Activated CD8-positive, alpha-beta memory T cell treated with anti-CD3 and anti-CD28 coated beads for 48 hours (primary cell): Measurements from ENCODE around the gene SLC13A3.

Experiments used
- DNase-seq, 3 experiments: peaks; one replicate each; pipeline ENCODE4 v3.0.0-alpha.2; 2020; ENCODE audit warnings: low read depth in 2 of 3, low spot score in 2 of 3

The SLC13A3 gene

DNA sequence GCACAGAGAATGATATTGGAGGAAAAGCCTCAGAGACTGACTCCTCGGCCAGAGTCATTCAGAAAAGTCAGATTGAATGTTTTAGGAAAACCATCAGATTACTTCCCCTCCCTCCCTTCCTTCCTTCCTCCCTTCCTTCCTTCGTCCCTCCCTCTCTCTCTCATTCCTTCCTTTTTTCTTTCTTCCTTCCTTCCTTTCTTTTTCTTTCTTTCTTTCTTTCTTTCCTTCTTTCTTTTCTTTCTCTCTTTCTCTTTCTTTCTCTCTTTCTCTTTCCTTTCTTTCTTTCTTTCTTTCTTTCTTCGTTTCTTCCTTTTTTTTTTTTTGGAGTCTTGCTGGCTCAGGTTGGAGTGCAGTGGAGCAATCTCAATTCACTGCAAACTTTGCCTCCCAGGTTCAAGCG, 108.2 kb downstream of the SLC13A3 start:
- DNase-seq: no peak

DNA sequence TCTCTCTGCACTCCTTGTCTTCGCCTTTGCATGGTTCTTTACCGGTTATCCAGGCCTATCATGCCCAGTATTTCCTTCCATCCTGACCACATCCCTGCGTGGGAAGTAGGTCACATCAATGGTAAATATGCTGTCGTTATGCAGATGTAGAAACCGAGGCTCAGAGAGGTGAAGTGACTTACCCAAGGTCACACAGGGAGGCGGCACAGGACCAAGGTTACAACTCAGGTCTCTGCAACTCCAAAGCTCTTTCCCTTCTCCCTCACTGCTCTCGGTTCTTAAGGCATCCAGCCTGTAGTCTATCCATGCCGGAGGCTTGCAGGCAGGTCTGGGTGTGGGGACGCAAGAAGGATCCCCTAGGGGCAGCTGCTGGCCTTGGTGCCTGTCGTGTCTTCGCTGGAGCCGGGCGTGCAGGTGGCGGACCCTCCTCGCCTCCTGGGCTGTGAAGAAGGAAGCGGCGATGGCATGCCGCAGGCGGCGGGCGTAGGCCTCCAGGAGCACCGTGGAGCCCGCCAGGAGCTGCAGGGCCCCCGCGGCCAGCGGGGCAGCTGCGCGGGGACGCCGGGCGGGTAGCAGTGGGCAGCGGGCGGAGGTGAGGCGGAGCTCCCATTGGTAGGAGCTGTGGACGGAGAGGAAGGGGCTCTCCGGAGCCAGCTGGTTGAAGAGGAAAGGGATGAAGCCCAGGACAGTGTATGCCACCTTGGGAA, 109.9 kb downstream of the SLC13A3 start:
- no peak for DNase-seq

DNA sequence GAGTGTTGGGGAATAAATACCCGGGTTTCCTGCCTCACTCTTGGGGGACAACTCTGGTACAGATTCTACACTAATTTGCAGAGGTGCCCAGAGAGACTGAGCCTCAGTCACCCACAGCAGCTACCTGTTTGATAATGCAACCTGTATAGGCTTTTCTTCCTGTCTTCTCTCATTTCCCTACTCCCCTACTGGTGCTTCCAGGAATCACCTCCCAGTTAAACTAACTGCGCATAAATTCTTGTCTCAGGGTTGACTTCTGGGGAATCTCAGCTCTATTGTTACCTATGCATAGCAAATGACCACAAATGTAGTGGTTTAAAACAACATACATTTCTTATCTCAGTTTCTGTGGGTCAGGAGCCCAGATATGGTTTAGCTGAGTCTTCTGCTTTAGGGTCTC, 112.1 kb downstream of the SLC13A3 start:
- no peak for DNase-seq

DNA sequence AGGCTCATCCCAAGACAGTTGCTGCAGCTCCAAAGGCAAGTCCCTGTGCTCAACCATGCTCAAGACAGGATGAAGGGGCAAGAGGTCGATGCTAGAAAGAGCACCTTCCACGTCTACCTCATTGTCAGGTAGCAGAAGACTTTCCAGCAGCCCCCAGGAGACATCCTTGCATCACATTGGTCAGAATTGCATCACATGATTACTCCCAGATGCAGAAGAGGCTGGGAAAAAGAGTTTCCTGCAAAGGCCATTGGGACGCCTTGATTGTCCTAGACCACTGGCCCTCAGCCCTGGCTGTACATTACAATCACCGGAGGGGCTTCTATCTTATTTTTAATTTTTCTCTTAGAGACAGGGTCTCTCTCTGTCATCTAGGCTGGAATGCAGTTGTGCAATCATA, 120.6 kb downstream of the SLC13A3 start:
- no peak for DNase-seq

DNA sequence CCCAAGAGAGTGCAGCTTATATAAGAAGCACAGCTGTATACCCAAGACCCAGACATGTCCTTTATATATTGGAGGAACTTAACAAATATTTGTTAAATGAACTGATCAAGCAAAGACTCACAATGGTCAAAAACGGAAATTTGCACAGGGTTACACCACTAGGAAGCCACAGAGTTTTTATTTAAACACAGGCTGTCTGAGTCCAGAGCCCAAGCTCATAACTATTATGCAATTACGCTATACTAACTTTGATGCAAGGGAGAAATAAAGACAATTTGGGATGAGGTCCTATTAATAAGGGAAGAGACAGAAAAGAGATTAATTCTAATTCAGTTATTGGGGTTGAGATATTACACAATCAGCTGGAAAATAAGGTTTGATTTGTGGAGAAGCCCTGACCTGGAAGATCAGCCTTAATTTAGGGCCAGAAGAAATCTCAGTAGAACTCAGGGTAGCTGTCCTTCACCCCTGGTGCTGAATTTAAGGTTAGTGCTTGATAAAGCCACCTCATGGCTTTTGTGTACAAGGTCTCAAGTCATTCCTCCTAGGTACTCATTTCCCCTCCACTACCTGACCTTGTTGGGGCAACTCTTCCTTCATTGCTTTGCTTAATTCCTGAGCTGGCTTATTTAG, 127.4 kb downstream of the SLC13A3 start:
- no peak for DNase-seq

DNA sequence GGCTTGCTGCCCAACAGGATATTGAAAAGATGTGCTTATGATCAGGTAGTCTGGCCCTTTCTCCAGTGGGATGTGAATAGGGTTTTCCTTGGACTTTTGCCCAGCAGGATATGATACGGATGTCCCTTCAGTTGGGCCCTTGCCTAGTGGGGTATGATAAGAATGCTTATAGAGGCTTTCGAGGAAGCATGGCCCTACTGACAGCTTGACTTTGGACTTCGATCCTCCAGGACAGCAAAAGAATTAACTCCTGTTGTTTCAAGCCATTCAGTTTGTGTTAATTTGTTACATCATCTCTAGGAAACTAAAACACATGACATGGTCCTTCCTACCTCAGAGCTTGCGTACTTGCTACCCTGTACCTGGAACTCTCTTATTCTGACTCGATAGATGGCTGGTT, 128.2 kb downstream of the SLC13A3 start:
- DNase-seq: no peak

DNA sequence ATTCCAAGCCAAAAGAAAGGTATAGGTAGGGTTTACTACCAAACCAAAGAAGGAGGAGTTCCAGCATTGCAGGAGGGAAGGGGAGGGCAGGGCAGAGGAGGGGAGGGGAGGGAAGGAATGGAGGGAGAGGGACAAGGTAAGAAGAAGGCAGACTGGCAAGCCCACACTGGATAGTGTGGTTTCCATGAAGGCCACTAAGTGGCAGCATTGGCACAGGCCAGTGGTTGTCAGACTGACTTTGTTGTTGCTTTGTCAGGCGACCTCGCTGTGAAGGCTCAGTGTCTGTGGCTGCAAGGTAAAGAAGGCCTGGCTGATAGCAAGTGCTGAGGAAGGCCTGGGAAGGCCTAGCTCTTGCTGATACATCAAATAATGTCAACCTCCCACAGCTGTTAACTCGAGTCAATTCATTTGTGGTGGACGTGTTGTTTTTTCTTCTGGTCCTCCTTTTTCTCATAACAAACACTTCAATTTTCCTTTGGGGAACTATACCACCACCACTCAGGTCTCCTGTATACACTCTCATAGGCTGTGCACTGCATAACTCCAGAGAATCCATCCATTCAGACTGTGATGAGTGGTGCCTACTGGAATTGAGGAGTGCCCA, 130.2 kb downstream of the SLC13A3 start:
- DNase-seq: peak in 1 of 3 experiments; percentile 18

DNA sequence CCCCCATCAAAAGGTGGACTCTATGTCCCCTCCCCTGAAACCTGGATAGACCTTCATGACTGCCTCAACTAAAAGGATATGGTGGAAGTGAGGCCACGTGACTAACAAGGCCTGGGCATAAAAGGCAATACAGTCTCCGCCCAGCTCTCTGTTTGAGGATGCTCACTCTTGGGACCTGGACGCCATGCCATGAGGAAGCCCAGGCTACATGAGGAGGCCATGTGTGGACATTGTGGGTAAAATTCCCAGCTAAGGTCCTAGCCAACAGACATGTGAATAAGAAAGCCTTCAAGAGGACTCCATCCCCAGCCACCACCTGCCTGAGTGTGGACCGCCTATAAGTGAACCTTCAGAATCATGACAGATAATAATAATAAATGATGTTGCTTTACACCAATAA, 130.7 kb downstream of the SLC13A3 start:
- DNase-seq: no peak

DNA sequence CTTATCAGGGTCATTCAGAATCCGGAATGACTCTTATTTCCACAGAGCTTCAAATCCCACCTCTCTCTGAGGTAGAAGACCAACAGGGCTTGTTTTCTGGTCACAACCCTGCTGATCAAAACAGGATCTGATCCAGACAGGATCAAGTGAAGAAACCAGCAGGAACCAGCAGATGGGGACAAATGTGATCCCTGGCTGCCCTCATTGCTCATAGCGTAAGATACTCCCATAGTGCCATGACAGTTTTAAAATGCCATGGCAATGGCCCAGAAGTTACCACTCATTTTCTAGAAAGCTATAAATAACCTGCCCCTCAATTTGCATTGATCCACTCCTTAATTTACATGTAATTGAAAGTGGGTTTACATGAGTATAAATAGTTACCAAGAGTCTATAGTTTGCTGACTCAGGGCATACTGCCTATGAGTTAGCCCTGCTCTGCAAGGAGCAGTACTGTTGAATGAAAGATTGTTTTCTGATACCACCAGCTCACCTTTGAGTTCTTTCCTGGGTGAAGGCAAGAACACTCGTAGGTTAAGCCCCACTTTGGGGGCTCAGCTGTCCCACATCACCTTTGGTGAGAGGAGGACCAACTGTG, 131.7 kb downstream of the SLC13A3 start:
- DNase-seq: no peak

DNA sequence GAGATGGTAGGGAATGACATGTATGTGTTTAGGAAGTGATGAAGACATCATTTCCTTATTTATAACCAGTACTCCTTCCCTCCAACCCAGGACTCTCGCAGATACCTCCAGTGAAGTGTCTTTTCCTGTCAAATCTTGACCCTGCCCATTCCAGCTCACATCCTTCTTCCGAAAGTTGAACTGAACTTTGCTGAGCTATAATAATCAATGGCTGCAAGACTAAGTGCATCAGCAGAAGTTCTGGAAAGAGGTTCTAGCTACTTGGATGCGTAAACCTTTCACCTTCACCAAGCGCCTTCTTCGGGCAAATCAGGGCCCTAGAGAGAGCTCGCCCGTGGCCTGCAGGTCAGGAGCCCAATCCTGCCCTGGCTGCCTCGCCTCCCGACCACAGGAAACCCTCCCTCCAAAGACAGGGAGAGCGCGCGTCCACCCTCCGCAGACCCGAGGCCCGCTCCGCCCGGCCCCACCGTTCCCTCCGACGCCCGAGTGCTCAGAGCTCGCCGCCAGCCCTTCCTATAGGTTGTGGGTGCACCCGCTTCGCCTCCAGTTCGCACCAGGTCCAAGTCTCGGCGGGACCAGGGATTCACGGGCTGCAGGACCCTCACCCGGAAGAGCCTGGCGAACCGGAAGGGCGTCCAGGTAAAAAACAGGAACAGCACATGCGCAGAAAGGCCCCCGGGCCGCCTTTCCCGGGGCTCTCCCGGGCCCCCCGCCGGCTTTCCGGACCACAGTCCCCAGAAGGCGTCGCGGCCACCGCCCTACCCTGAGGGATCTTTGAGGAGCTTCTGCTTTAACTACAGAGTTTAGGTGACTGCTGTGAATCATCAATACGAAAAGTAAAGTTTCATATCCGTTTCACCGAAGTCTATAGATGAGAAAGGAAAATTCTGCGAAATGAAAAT, 138.1 kb downstream of the SLC13A3 start, which contains the start of gene ZNF334:
Gene ZNF334 (minus strand): TSS at position 617 of the 902 bp plus-strand sequence. CDS start 1,457 bp downstream, outside the sequence.
- DNase-seq: peak; percentile 10 to 38 (median 35)

DNA sequence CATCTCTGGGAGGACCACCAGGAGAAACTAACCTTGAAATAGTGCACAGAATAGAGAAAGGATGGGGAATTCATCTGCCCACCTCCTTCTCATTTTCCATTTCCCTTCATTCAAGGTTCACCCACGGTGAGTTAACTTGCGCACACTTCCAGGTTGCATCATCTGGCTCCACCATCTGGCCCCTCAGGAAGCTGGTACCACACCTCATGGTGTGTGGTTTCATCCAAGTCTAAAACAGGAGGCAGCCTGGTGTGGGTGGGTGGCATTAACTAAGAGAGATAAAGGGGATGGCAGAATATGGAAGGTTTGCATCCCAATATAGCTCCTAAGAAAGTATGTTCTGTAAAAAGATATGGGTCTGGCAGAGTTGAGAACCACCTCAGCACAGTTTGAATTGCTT, 141.7 kb downstream of the SLC13A3 start:
- DNase-seq: no peak
